ENCODE results near the gene TSHZ2. TPM values are rescaled to one million over a fixed set of nuclear protein-coding genes. Genes with fewer than 3 reads are reported as not detected.
"Not testable (repeated sequence)": the region's sequence is repeated elsewhere in the genome, so short reads cannot be mapped to it uniquely, and the experiment has no call there.

TSHZ2 gene
- total RNA-seq, 3 donors from 2014 or later: 8.1 to 19.3 (median 8.4) TPM

- DNase-seq: no peak
- H3K9me3 Mint-ChIP-seq: no peaks in the 10 kb centered on the region
- no peaks in the 10 kb centered on the region for H3K36me3 Mint-ChIP-seq (ENCODE audit: insufficient read depth)
- no peaks in the 10 kb centered on the region for H3K27me3 Mint-ChIP-seq (ENCODE audit: low read depth)
- ATAC-seq: no peak
- no peak overlapping the region for H3K4me3 Mint-ChIP-seq
- H3K4me1 Mint-ChIP-seq (ENCODE audit: low read depth): peaks cover 20% of the 10 kb centered on the region
These were observed 515.5 kb downstream of the TSHZ2 start for GRCh38 chr20:53487461-53488200.

DNA sequence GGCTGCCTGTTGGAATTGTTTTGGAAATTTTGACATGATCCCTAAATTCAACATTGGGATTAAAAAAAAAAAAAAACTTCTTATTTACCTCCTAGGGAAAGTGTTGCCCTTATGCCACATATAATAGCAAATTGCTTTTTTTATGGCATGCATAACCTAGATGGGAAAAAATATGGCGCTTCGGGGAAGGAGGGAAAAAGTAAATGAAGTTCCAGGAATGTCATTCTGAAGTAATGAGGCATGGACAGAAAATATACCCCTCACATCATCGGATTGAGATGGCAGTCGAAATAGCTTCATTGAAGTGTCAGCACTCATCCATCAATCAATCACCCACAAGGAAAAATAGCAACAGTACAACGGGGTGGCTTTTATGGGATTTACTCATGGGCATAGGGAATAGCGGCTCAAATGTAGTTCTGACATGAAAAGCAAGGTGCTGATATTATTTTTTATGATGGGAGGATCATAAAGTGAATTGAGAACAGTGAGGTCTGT is 516.7 kb downstream of the TSHZ2 start:
- Mint-ChIP-seq H3K9me3 (no peaks in the 10 kb centered on the region), H3K4me1 (ENCODE audit: low read depth) (peaks cover 20% of the 10 kb centered on the region), H3K27me3 (ENCODE audit: low read depth) (no peaks in the 10 kb centered on the region), H3K4me3 (no peak overlapping the region), H3K36me3 (ENCODE audit: insufficient read depth) (no peaks in the 10 kb centered on the region)
- ATAC-seq: no peak
- no peak for DNase-seq

GRCh38 chr20:53489528-53489927 is 517.4 kb downstream of the TSHZ2 start:
- no peak for DNase-seq
- no peak for ATAC-seq
- Mint-ChIP-seq H3K9me3 (no peaks in the 10 kb centered on the region), H3K27me3 (ENCODE audit: low read depth) (no peaks in the 10 kb centered on the region), H3K36me3 (ENCODE audit: insufficient read depth) (no peaks in the 10 kb centered on the region), H3K4me3 (no peak overlapping the region), H3K4me1 (ENCODE audit: low read depth) (peaks cover 20% of the 10 kb centered on the region)

- ATAC-seq: no peak
- no peaks in the 10 kb centered on the region for H3K36me3 Mint-ChIP-seq (ENCODE audit: insufficient read depth)
- H3K4me1 Mint-ChIP-seq (ENCODE audit: low read depth): peaks cover 20% of the 10 kb centered on the region
- no peak for DNase-seq
- H3K9me3 Mint-ChIP-seq: no peaks in the 10 kb centered on the region
- peaks cover 1% of the 10 kb centered on the region for H3K27me3 Mint-ChIP-seq (ENCODE audit: low read depth)
- no peak overlapping the region for H3K4me3 Mint-ChIP-seq
These were observed 518.5 kb downstream of the TSHZ2 start for GRCh38 chr20:53490620-53491019.

DNA sequence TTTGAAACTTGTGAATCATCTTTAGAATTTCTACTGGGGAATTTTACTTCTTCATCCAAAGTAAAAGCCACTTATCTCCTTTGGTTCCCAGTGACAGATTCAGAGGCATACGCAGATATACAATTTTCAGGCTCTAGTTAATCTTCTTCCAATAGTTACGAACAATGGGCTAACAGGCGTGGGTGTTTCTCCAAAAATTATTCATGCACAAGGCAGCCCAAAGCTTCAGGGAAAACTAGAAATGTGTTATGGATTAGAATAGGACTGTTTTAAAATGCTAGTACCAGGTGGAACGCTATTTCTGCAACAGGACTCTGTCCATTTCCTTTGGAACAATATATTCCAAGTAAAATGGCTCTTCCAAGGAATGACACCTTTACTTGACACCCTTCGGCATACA is 519.3 kb downstream of the TSHZ2 start:
- Mint-ChIP-seq H3K4me3 (no peak overlapping the region), H3K9me3 (no peaks in the 10 kb centered on the region), H3K36me3 (ENCODE audit: insufficient read depth) (no peaks in the 10 kb centered on the region), H3K4me1 (ENCODE audit: low read depth) (peaks cover 20% of the 10 kb centered on the region), H3K27me3 (ENCODE audit: low read depth) (peaks cover 2% of the 10 kb centered on the region)
- ATAC-seq (no peak), DNase-seq (no peak)

- H3K9me3 Mint-ChIP-seq: no peaks in the 10 kb centered on the region
- H3K4me1 Mint-ChIP-seq (ENCODE audit: low read depth): peaks cover 20% of the 10 kb centered on the region
- no peak for ATAC-seq
- H3K4me3 Mint-ChIP-seq: no peak overlapping the region
- no peak for DNase-seq
- peaks cover 2% of the 10 kb centered on the region for H3K27me3 Mint-ChIP-seq (ENCODE audit: low read depth)
- no peaks in the 10 kb centered on the region for H3K36me3 Mint-ChIP-seq (ENCODE audit: insufficient read depth)
These were observed 520.1 kb downstream of the TSHZ2 start for GRCh38 chr20:53492212-53492611.

DNA sequence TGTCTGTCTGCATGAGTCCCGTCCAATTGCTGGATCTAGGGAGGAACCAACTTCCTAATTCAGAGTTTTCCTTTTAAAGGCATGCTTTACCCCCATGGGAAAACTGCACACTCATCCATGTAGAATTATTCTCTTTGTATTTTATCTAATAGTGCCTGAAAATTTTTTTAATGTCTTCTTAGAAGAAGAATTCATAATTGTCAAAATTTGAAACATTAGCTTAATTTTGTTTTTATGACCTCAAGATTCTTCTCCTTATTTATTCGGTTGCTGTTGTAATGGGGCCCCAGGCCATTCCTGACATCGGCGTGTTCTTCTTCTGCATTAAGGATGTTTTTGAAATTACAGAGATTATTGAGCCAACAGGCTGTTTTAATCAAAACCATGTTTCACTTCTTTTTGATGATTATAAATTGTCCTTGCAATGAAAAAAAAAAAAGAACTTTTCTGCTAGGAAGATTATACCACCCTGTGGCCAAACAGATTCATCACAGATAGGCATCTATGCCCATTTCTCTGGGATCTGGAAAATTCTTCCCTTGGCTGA is 521.2 kb downstream of the TSHZ2 start:
- Mint-ChIP-seq H3K4me3 (no peak overlapping the region), H3K27me3 (ENCODE audit: low read depth) (peaks cover 5% of the 10 kb centered on the region), H3K4me1 (ENCODE audit: low read depth) (peaks cover 20% of the 10 kb centered on the region), H3K9me3 (no peaks in the 10 kb centered on the region), H3K36me3 (ENCODE audit: insufficient read depth) (no peaks in the 10 kb centered on the region)
- ATAC-seq: no peak
- no peak for DNase-seq

DNA sequence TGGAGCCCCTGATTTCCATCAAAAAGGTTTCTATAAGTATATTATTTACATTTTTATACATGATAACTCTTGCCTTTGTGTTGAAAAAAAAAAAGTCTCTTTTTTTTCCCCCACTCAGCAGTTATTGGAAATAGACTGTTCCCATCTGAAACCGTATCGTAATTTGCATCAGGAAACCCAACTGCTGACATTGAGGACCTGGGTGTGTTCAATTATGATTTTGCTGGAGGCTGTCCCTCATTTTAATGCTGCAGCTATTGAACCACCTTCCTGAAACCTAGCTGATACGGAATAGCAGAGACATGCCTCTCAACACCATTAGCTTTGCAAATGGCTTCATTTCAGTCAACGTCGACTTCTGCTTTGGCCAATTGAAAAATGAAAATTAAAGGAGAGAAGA is 522.6 kb downstream of the TSHZ2 start:
- H3K27me3 Mint-ChIP-seq (ENCODE audit: low read depth): peaks cover 5% of the 10 kb centered on the region
- peaks cover 20% of the 10 kb centered on the region for H3K4me1 Mint-ChIP-seq (ENCODE audit: low read depth)
- H3K4me3 Mint-ChIP-seq: no peak overlapping the region
- DNase-seq (no peak), ATAC-seq (no peak)
- H3K9me3 Mint-ChIP-seq: no peaks in the 10 kb centered on the region
- H3K36me3 Mint-ChIP-seq (ENCODE audit: insufficient read depth): no peaks in the 10 kb centered on the region

DNA sequence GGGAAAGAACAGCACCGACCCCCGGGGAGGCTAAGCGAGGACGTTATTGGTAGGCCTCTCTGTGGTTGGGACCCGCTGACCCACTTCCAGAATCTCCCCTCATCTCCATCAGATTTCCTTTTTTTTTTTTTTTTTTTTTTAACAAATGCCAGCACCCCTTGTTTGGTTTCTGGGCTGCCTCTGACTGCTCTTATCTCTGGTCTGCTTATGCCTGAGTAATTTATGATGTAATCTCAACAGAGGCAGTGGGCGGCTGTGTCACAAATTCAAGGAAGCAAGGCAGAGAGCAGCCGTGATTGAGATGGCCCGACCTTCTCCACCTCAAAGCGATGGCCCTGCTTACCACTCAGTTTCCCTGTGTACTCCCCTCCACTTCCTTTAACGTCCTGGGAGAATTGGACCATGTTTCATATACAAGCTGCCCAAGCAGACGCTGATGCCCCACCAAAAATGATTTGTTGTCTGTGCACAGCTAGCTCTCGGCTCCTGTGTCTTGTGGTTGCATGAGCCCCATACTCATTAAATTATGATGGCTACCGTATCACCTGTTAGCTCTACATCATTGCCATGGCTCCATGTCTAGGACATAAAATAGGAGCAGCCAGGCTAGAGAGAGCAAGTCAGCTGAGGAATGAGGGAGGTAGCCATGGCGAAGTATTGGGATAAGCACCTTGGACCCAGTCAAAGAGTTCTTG is 523.4 kb downstream of the TSHZ2 start:
- no peak for ATAC-seq
- H3K4me3 Mint-ChIP-seq: no peak overlapping the region
- H3K4me1 Mint-ChIP-seq (ENCODE audit: low read depth): peaks cover 19% of the 10 kb centered on the region
- H3K27me3 Mint-ChIP-seq (ENCODE audit: low read depth): peaks cover 5% of the 10 kb centered on the region
- no peaks in the 10 kb centered on the region for H3K9me3 Mint-ChIP-seq
- no peaks in the 10 kb centered on the region for H3K36me3 Mint-ChIP-seq (ENCODE audit: insufficient read depth)
- no peak for DNase-seq

DNA sequence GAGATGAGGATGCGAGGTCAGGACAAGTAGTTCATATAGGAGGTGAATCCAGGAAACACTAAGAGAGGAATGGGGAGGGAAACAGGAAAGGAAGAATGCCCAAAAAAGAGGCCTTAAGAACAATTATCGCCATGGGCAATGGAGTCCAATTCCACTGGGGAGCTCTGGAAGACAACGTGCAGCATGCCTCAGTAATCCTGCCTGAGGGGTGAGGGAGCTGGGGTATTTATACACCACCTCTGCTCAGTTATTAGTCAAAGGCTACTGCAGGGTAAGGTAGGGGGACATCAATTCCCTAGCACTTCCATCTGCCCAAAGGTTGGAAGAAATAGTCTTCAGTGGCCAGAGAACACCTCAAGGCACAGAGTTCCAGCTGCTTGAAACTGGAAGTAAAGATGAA is 525.1 kb downstream of the TSHZ2 start:
- H3K9me3 Mint-ChIP-seq: no peaks in the 10 kb centered on the region
- H3K4me3 Mint-ChIP-seq: no peak overlapping the region
- DNase-seq: no peak
- H3K27me3 Mint-ChIP-seq (ENCODE audit: low read depth): peaks cover 5% of the 10 kb centered on the region
- ATAC-seq: no peak
- H3K36me3 Mint-ChIP-seq (ENCODE audit: insufficient read depth): no peaks in the 10 kb centered on the region
- peaks cover 2% of the 10 kb centered on the region for H3K4me1 Mint-ChIP-seq (ENCODE audit: low read depth)

DNA sequence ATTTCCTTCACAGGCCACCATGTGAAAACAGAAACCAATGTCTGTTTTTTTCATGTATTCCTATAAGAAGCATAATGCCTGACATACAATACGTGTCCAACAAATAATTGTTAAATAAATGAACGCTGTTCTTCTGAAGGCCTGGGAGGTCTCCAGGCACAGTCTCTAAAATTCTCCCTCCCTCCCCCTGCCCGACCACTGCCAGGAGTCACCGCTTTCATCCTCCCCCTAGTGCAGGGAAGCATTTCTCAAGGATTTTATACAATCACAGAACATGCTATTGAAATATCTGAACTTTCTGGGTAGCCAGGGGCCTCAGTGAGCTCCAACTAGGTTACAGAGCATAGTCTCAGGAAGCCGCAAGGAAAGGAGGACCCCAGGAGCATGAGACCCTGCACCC is 526.2 kb downstream of the TSHZ2 start:
- H3K4me3 Mint-ChIP-seq: no peak overlapping the region
- no peak for DNase-seq
- H3K36me3 Mint-ChIP-seq (ENCODE audit: insufficient read depth): no peaks in the 10 kb centered on the region
- H3K9me3 Mint-ChIP-seq: no peaks in the 10 kb centered on the region
- no peak for ATAC-seq
- peaks cover 5% of the 10 kb centered on the region for H3K27me3 Mint-ChIP-seq (ENCODE audit: low read depth)
- no peaks in the 10 kb centered on the region for H3K4me1 Mint-ChIP-seq (ENCODE audit: low read depth)

- ATAC-seq (no peak), DNase-seq (no peak)
These were observed 528.5 kb downstream of the TSHZ2 start for GRCh38 chr20:53500651-53501050.

GRCh38 chr20:53502820-53503219 is 530.7 kb downstream of the TSHZ2 start:
- Mint-ChIP-seq H3K4me3 (no peak overlapping the region), H3K4me1 (ENCODE audit: low read depth) (no peaks in the 10 kb centered on the region), H3K9me3 (no peaks in the 10 kb centered on the region), H3K27me3 (ENCODE audit: low read depth) (peaks cover 3% of the 10 kb centered on the region), H3K36me3 (ENCODE audit: insufficient read depth) (no peaks in the 10 kb centered on the region)
- no peak for DNase-seq
- no peak for ATAC-seq

More at GRCh38 chr20:53500651-53501050, 528.5 kb downstream of the TSHZ2 start:
- H3K36me3 Mint-ChIP-seq (ENCODE audit: insufficient read depth): no peaks in the 10 kb centered on the region
- no peaks in the 10 kb centered on the region for H3K4me1 Mint-ChIP-seq (ENCODE audit: low read depth)
- H3K9me3 Mint-ChIP-seq: no peaks in the 10 kb centered on the region
- no peak overlapping the region for H3K4me3 Mint-ChIP-seq
- H3K27me3 Mint-ChIP-seq (ENCODE audit: low read depth): peaks cover 3% of the 10 kb centered on the region

DNA sequence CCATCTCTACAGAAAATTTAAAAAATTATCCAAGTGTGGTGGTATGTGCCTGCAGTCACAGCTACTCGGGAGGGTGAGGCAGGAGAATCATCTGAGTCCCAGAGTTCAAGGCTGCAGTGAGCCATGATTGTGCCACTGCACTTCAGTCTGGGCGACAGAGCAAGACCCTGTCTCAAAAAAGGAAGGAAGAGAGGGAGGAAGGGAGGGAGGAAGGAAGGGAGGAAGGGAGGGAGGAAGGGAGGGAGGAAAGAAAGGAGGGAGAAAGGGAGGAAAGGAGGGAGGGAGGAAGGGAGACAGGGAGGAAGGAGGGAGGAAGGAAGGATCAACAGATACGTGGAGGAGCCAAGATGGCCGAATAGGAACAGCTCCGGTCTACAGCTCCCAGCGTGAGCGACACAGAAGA is 531.4 kb downstream of the TSHZ2 start:
- Mint-ChIP-seq H3K9me3 (no peaks in the 10 kb centered on the region), H3K27me3 (ENCODE audit: low read depth) (no peaks in the 10 kb centered on the region), H3K36me3 (ENCODE audit: insufficient read depth) (no peaks in the 10 kb centered on the region), H3K4me3 (no peak overlapping the region), H3K4me1 (ENCODE audit: low read depth) (no peaks in the 10 kb centered on the region)
- DNase-seq: no peak
- no peak for ATAC-seq

- H3K9me3 Mint-ChIP-seq; ATAC-seq; H3K36me3 Mint-ChIP-seq (ENCODE audit: insufficient read depth); H3K27me3 Mint-ChIP-seq (ENCODE audit: low read depth); DNase-seq; H3K4me1 Mint-ChIP-seq (ENCODE audit: low read depth); H3K4me3 Mint-ChIP-seq: not testable (repeated sequence)
These were observed 531.9 kb downstream of the TSHZ2 start for GRCh38 chr20:53504106-53504505.
